Peyer's patch (tissue), 4 donors: ENCODE measurements around the gene MTCL1. TPM values are rescaled to one million over a fixed set of nuclear protein-coding genes. Genes with fewer than 3 reads are reported as not detected.

Experiments
- DNase-seq, 3 donors: peaks; one replicate each; pipeline ENCODE4 v3.0.0-alpha.2; 2017 to 2019
- H3K27ac ChIP-seq, 4 donors: fragments of 200-600 bp; sonication (generic); one replicate each; pipeline ENCODE4 v1.5.1; 2016 to 2019
- H3K27me3 ChIP-seq, 2 donors: fragments of 200-600 bp; sonication (generic); one replicate each; pipeline ENCODE4 v1.5.1; 2019
- H3K36me3 ChIP-seq, 3 donors: fragments of 200-600 bp; sonication (generic); one replicate each; pipeline ENCODE4 v1.5.1; 2016 to 2019
- H3K4me1 ChIP-seq, 4 donors: fragments of 200-600 bp; sonication (generic); one replicate each; pipeline ENCODE4 v1.5.1; 2016 to 2019
- H3K4me3 ChIP-seq, 4 donors: fragments of 200-600 bp; sonication (generic); 1 replicate in 3 of 4; 2 replicates in 1 of 4; pipeline ENCODE4 v1.5.1; 2016 to 2019; ENCODE audit warnings: mild to moderate bottlenecking in 1 of 4
- H3K9me3 ChIP-seq, 4 donors: fragments of 200-600 bp; sonication (generic); one replicate each; pipeline ENCODE4 v1.5.1; 2016 to 2019; ENCODE audit warnings: mild to moderate bottlenecking in 1 of 4
- CTCF ChIP-seq, 6 experiments: fragments of 450-650 bp in 4 of 6; fragments of 200-600 bp in 2 of 6; sonication (generic) in 1 of 6; IDR thresholded peaks; one replicate each; pipeline ENCODE4 v1.5.1; 2017 to 2019; ENCODE audit warnings: antibody characterized with exemption in 6 of 6, mild to moderate bottlenecking in 3 of 6, moderate library complexity in 1 of 6
- POLR2A ChIP-seq, 2 donors: fragments of 450-650 bp; IDR thresholded peaks; one replicate each; pipeline ENCODE4 v1.5.1; 2017; ENCODE audit warnings: antibody characterized with exemption in 2 of 2, mild to moderate bottlenecking in 2 of 2, moderate library complexity in 2 of 2
- total RNA-seq, 4 donors: library from RNA; depleted of rRNA; stranded (reverse); fragments of >200 nt; gene quantifications; one replicate each; pipeline ENCODE4 v1.1.0, GENCODE V29; 2016

The MTCL1 gene
- total RNA-seq, 4 donors from 2014 or later = 4.2 to 27.2 (median 6.3) TPM

GRCh38 chr18:8828300-8828699 lies 122.9 kb downstream of the MTCL1 start:
- H3K27ac ChIP-seq = no peak overlapping the region
- DNase-seq = no peak
- no peak for TF ChIP-seq POLR2A (IDR thresholded peaks at IDR 0.05)
- no peak for TF ChIP-seq CTCF (IDR thresholded peaks at IDR 0.05)

GRCh38 chr18:8828798-8829197 lies 123.4 kb downstream of the MTCL1 start:
- TF ChIP-seq POLR2A (IDR thresholded peaks at IDR 0.05) (no peak), CTCF (IDR thresholded peaks at IDR 0.05) (no peak)
- H3K27ac ChIP-seq = no peak overlapping the region
- H3K36me3 ChIP-seq = peaks cover 0 to 3% (median 0%) of the 10 kb centered on the region in 3 donors
- no peak for DNase-seq
- H3K9me3 ChIP-seq = no peaks in the 10 kb centered on the region
- no peaks in the 10 kb centered on the region for H3K27me3 ChIP-seq
- no peaks in the 10 kb centered on the region for H3K4me1 ChIP-seq
- no peak overlapping the region for H3K4me3 ChIP-seq

More at GRCh38 chr18:8828300-8828699, 122.9 kb downstream of the MTCL1 start:
- Histone ChIP-seq H3K9me3 (no peaks in the 10 kb centered on the region), H3K36me3 (peaks cover 0 to 3% (median 0%) of the 10 kb centered on the region in 3 donors), H3K27me3 (no peaks in the 10 kb centered on the region), H3K4me3 (no peak overlapping the region), H3K4me1 (no peaks in the 10 kb centered on the region)

DNA sequence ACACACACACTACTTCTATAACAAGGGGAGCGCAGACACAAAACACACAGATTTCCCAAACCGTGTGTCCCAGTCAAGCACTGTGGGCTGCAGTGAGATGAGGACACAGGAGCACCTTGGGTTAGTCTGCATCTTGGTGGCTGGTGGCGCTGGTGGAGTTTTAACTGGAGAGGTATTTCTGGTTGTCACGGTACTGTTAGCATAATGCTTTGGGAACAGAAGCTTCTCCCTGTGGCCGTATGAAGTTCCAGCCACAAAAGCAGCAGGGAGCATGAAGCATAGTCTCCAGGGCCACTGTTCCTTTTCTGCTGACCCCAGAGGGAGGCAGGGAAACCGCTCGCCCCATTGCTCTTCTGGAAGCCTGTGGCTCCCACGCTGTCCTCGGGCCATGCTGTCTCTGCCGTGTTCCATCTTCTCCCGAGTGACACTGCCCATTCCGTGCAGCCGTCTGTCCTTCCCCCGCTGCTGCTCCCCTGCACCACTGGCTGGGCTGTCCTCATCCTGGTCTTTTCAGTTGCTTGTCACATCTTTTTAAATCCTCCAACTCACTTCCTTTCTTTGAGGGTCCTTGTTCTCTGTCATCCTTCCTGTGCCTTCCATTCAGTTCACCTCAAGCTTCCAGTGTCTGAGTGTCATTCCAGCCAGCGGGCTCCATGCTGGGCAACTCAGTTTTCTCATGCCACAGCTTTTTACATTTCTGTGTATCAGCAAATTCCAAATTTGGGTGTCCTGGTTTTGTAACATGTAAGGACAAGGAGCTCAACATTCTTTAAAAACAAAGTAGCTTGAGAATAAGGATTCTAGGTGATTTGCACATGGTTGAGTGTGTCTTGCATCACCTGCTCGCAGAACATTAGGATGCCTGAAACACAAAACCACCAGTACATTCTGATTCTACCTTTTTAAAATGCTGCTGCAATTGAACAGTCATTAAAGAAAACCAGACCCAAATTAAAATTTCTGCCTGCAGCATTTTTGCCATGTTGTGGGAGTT lies 125.0 kb downstream of the MTCL1 start:
- Histone ChIP-seq H3K27ac (no peak overlapping the region), H3K36me3 (no peaks in the 10 kb centered on the region), H3K27me3 (no peaks in the 10 kb centered on the region), H3K9me3 (no peaks in the 10 kb centered on the region), H3K4me1 (no peaks in the 10 kb centered on the region), H3K4me3 (no peak overlapping the region)
- no peak for DNase-seq
- TF ChIP-seq POLR2A (IDR thresholded peaks at IDR 0.05) (no peak), CTCF (IDR thresholded peaks at IDR 0.05) (no peak)

DNA sequence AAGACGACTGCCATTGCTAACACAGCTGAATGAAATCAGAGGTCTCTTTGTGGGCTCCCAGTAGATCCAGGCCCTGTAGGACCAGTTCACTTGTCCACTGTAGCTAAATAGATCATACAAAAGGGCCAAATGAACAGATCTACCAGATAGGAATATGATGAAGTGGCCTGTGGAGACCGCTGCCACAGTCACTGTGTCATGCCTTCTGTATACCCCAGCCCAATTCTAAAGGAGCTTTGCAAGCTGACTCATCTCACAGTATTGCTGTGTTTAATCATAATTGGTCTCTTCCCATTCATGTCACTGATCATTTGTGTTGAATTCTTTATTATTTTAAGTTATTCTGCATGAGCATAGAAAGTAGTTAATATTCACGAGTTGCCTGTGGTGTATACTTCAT lies 125.8 kb downstream of the MTCL1 start:
- H3K36me3 ChIP-seq = no peaks in the 10 kb centered on the region
- no peaks in the 10 kb centered on the region for H3K9me3 ChIP-seq
- no peaks in the 10 kb centered on the region for H3K4me1 ChIP-seq
- TF ChIP-seq CTCF (IDR thresholded peaks at IDR 0.05) = no peak
- TF ChIP-seq POLR2A (IDR thresholded peaks at IDR 0.05) = no peak
- H3K4me3 ChIP-seq = no peak overlapping the region
- DNase-seq = no peak
- H3K27ac ChIP-seq = no peak overlapping the region
- H3K27me3 ChIP-seq = no peaks in the 10 kb centered on the region

DNA sequence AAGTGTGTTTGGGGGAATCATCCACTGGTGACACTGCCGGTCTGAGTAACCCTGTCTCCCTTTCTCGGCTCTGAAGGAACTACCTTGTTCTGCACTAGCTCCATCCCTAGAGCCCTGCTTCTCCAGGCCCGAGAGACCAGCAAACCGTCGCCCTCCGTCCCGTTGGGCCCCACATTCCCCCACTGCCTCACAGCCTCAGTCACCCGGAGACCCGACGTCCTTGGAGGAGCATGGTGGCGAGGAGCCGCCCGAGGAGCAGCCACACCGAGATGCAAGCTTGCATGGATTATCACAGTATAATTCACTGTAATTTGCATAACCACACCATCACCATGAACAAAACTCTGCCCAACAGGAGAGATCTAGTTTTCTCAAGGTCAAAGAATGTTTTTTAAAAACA lies 126.2 kb downstream of the MTCL1 start:
- no peak for TF ChIP-seq POLR2A (IDR thresholded peaks at IDR 0.05)
- H3K4me3 ChIP-seq = no peak overlapping the region
- DNase-seq = no peak
- H3K9me3 ChIP-seq = peaks cover 0 to 1% (median 0%) of the 10 kb centered on the region in 4 donors
- H3K27ac ChIP-seq = no peak overlapping the region
- no peaks in the 10 kb centered on the region for H3K36me3 ChIP-seq
- no peaks in the 10 kb centered on the region for H3K27me3 ChIP-seq
- H3K4me1 ChIP-seq = no peaks in the 10 kb centered on the region

DNA sequence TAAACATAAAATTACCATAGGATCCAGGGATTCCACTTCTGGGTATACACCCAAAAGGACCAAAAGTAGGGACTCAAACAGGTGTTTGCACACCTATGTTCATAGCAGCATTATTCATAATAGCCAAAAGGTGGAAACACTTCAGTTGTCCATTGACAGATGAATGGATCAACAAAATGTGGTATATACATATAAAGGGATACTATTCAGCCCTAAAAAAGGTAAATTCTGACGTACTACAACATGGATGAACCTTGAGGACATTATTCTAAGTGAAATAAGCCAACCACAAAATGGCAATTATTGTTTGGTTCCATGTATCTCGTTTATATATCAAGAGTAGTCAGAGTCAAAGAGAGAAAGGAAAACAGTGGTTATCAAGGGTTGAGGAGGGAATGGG lies 128.1 kb downstream of the MTCL1 start:
- H3K4me3 ChIP-seq = no peak overlapping the region
- H3K27ac ChIP-seq = no peak overlapping the region
- H3K27me3 ChIP-seq = no peaks in the 10 kb centered on the region
- TF ChIP-seq CTCF (IDR thresholded peaks at IDR 0.05) (no peak), POLR2A (IDR thresholded peaks at IDR 0.05) (no peak)
- no peak for DNase-seq
- H3K9me3 ChIP-seq = peaks cover 0 to 5% (median 0%) of the 10 kb centered on the region in 4 donors
- no peaks in the 10 kb centered on the region for H3K36me3 ChIP-seq
- H3K4me1 ChIP-seq = no peaks in the 10 kb centered on the region
